K562 (cell line): ENCODE measurements around the gene ISG20L2. TPM values are rescaled to one million over a fixed set of nuclear protein-coding genes. Genes with fewer than 3 reads are reported as not detected.
A peak's percentile ranks its signal among the peaks of the same experiment; 100 is the strongest.

Source experiments
- MYC ChIP-seq, 2 experiments: fragments of 250-450 bp in 1 of 2; sonication (Bioruptor Pico) in 1 of 2; IDR thresholded peaks; 2 replicates each; pipeline versions ENCODE4 v1.5.1 to v1.6.1; 2012 to 2021; ENCODE audit warnings: low read depth in 2 of 2, borderline replicate concordance in 1 of 2, improper control_type of control experiment in 1 of 2, low read length in 1 of 2, mild to moderate bottlenecking in 1 of 2, moderate library complexity in 1 of 2
- RCOR1 ChIP-seq, 2 experiments: IDR thresholded peaks; 2 replicates each; pipeline ENCODE4 v1.6.1; 2012; ENCODE audit warnings: low read depth in 2 of 2, low read length in 2 of 2, borderline replicate concordance in 1 of 2, improper control_type of control experiment in 1 of 2
- polyA plus RNA-seq, 8 experiments: library from polyadenylated mRNA; depleted of rRNA in 4 of 8; stranded (reverse) in 5 of 8; unstranded in 3 of 8; fragments of >200 nt; fragmentation: Nextera tagmentation in 2 of 8; fragmentation: Illumina TruSeq in 1 of 8; extraction: Ambion mirVana in 2 of 8; extraction: Trizol in 1 of 8; gene quantifications; 2 replicates each; pipeline versions ENCODE4 v1.2.1 to v1.2.3, GENCODE V29; 2011 to 2014; ENCODE audit warnings: inconsistent platforms in 1 of 8, missing spikeins in 1 of 8
- total RNA-seq, 7 experiments: library from RNA; depleted of rRNA in 6 of 7; stranded (reverse); fragments of >200 nt in 6 of 7; fragmentation: Illumina TruSeq in 2 of 7; extraction: Trizol in 2 of 7; gene quantifications; 2 replicates each; pipeline versions ENCODE4 v1.2.1 to v1.2.3, GENCODE V29; 2011 to 2021; ENCODE audit warnings: low replicate concordance in 1 of 7
- TF ChIP-seq, protein P1 (sequence below): sonication (generic); formaldehyde crosslinking; IDR thresholded peaks from 2 replicates; pipeline ENCODE4 v1.8.0; 2023; ENCODE audit warnings: mild to moderate bottlenecking, missing genetic modification reagents

ISG20L2 gene
- total and polyA plus RNA-seq, 9 of the 15 experiments (the other 6 are each of a cell fraction or from before 2014, with no cell fraction given), result 21.3 to 130 (median 50.3) TPM

DNA sequence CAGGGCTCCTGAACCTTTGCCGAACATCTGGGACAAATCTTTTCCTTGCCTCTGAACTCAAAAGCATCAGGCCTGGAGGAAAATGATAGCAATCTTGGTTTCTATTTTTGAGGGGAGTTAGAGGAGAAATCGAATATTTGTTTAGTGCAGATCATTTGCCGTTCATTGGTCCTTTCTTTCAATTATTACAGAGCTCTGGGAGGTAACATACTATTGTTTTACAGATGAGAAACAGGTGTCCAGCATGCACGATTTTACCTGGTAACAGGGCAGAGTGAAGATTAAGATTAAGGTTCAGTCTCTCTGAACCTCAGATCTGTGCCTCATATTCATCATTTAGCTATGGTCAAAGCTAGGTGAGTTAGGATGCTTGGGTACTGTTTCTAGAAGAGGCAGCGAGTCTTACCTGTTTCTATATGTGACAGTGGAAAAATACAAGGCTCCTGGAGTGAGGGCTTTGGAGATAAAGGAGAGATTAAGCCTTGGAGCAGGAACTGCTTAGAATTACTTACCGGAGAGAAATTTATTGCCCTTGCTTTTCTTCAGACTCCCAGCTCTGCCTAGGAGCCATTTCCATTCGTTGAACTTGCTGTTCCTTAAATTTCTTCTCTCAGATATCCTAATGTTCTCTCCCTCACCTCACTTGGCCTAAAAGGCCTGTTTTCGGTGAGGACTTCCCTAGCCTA lies 40.2 kb upstream of the ISG20L2 start (continued):
- TF ChIP-seq, protein P1, sequence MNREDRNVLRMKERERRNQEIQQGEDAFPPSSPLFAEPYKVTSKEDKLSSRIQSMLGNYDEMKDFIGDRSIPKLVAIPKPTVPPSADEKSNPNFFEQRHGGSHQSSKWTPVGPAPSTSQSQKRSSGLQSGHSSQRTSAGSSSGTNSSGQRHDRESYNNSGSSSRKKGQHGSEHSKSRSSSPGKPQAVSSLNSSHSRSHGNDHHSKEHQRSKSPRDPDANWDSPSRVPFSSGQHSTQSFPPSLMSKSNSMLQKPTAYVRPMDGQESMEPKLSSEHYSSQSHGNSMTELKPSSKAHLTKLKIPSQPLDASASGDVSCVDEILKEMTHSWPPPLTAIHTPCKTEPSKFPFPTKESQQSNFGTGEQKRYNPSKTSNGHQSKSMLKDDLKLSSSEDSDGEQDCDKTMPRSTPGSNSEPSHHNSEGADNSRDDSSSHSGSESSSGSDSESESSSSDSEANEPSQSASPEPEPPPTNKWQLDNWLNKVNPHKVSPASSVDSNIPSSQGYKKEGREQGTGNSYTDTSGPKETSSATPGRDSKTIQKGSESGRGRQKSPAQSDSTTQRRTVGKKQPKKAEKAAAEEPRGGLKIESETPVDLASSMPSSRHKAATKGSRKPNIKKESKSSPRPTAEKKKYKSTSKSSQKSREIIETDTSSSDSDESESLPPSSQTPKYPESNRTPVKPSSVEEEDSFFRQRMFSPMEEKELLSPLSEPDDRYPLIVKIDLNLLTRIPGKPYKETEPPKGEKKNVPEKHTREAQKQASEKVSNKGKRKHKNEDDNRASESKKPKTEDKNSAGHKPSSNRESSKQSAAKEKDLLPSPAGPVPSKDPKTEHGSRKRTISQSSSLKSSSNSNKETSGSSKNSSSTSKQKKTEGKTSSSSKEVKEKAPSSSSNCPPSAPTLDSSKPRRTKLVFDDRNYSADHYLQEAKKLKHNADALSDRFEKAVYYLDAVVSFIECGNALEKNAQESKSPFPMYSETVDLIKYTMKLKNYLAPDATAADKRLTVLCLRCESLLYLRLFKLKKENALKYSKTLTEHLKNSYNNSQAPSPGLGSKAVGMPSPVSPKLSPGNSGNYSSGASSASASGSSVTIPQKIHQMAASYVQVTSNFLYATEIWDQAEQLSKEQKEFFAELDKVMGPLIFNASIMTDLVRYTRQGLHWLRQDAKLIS, result 0 out of 2 replicates have a peak, but pooled peaks have one; percentile 55
- TF ChIP-seq RCOR1 (IDR thresholded peaks at IDR 0.05; ENCODE audit: borderline replicate concordance in 1 of 2, low read depth in 2 of 2, low read length in 2 of 2) (peak in 1 of 2 experiments; percentile 0; a peak in 1 of 4 replicates), MYC (IDR thresholded peaks at IDR 0.05; ENCODE audit: low read depth, low read length) (0 out of 2 replicates have a peak, but pooled peaks have one; percentile 3), MYC (CRISPR knock-in tag; IDR thresholded peaks at IDR 0.05; ENCODE audit: borderline replicate concordance, low read depth) (no peak)
